ACC112 (cell line): Measurements from ENCODE around the gene KPNA3.
"Not testable (repeated sequence)": the region's sequence is repeated elsewhere in the genome, so short reads cannot be mapped to it uniquely, and the experiment has no call there.

Experiments
- H2AFZ ChIP-seq: fragments of 200-600 bp; sonication (generic); one replicate; pipeline ENCODE4 v1.6.0; 2017; ENCODE audit warnings: antibody characterized with exemption, low read length; ENCODE audit not compliant: unreplicated experiment
- H3K27ac ChIP-seq: fragments of 200-600 bp; sonication (generic); 2 replicates; pipeline ENCODE4 v1.5.1; 2014; ENCODE audit warnings: low read depth, mild to moderate bottlenecking, antibody characterized with exemption, low read length, moderate library complexity
- H3K27me3 ChIP-seq: fragments of 200-600 bp; sonication (generic); 2 replicates; pipeline ENCODE4 v1.6.1; 2014; ENCODE audit warnings: mild to moderate bottlenecking, antibody characterized with exemption, low read length, moderate library complexity, mixed read lengths; ENCODE audit not compliant: insufficient read depth
- H3K36me3 ChIP-seq: fragments of 200-600 bp; sonication (generic); 2 replicates; pipeline ENCODE4 v1.6.1; 2016; ENCODE audit warnings: mild to moderate bottlenecking, antibody characterized with exemption, low read length, moderate library complexity, mixed read lengths; ENCODE audit not compliant: insufficient read depth
- H3K4me1 ChIP-seq: fragments of 200-600 bp; sonication (generic); one replicate; pipeline ENCODE4 v1.6.1; 2016; ENCODE audit warnings: low read length, mixed read lengths; ENCODE audit not compliant: insufficient read depth, unreplicated experiment, control insufficient read depth
- H3K4me3 ChIP-seq: fragments of 200-600 bp; sonication (generic); 2 replicates; pipeline ENCODE4 v1.5.1; 2014; ENCODE audit warnings: mild to moderate bottlenecking, low read depth, low read length
- H3K79me2 ChIP-seq: fragments of 200-600 bp; sonication (generic); one replicate; pipeline ENCODE4 v1.6.0; 2016; ENCODE audit warnings: low read length; ENCODE audit not compliant: control insufficient read depth, unreplicated experiment, insufficient read depth

Gene KPNA3

DNA sequence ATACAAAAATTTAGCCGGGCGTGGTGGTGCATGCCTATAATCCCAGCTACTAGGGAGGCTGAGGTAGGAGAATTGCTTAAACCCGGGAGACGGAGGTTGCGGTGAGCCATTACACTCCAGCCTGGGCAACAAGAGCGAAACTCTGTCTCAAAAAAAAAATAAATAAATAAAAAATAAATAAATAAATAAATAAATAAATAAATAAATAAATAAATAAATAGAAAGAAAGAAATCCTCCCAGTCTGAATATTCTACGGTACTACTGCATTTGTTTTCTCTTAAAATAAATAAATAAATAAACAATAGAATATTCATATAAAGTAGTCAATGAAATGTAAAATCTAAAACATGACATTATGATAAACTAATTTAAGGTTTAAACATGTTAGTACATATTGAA, 88.2 kb downstream of the KPNA3 start:
- H3K27ac ChIP-seq, H3K27me3 ChIP-seq, H3K79me2 ChIP-seq, H3K4me3 ChIP-seq, H3K4me1 ChIP-seq, H2AFZ ChIP-seq: not testable (repeated sequence)
- peaks cover 19% of the 10 kb centered on the region; the same call in 1 of the 2 replicates for H3K36me3 ChIP-seq

DNA sequence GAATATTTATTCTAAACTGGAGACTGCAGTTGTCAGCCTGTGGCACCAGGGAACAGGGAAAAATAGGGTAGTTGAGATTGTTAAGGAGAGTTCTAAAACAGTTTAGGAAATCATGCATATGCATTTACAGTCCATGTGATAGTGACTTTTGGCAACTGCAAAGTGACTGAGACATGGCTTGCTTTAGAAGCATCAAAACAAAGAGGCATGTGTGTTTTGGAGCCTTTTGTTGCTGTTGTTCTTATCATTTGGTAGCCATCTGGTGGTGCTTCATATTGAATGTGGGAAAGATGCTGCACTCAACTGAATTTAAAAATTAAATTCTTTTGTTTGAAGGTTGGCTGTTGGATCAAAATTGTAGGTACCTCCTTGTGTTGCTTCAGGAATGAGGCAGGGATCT, 91.0 kb downstream of the KPNA3 start:
- Histone ChIP-seq H3K4me1 (no peaks in the 10 kb centered on the region), H3K79me2 (no peaks in the 10 kb centered on the region), H3K36me3 (peaks cover 15% of the 10 kb centered on the region; the same call in 1 of the 2 replicates), H3K27ac (no peak overlapping the region), H3K4me3 (no peak overlapping the region), H3K27me3 (no peaks in the 10 kb centered on the region), H2AFZ (no peak overlapping the region)

DNA sequence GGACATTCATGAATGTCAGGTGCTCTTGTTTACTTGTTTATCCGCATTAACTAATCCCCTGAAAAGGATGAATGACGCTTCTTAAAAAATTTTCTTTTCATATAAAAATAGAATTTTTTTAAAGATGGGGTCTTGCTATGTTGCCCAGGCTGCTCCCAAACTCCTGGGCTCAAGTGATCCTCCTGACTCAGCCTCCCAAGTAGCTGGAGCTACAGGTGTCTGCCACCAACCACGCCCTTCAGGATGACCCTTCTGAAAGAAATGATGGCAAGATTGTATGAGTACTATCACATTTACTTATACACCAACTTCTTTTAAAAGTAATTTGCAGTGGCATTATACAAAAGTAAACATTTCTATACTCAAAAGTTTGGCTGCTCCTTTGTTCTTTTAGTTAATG, 95.0 kb downstream of the KPNA3 start:
- peaks cover 11% of the 10 kb centered on the region; the same call in 1 of the 2 replicates for H3K36me3 ChIP-seq
- no peaks in the 10 kb centered on the region for H3K79me2 ChIP-seq
- peaks cover 10% of the 10 kb centered on the region for H3K4me1 ChIP-seq
- H3K4me3 ChIP-seq = no peak overlapping the region
- no peaks in the 10 kb centered on the region for H3K27me3 ChIP-seq
- no peak overlapping the region for H2AFZ ChIP-seq
- no peak overlapping the region for H3K27ac ChIP-seq

DNA sequence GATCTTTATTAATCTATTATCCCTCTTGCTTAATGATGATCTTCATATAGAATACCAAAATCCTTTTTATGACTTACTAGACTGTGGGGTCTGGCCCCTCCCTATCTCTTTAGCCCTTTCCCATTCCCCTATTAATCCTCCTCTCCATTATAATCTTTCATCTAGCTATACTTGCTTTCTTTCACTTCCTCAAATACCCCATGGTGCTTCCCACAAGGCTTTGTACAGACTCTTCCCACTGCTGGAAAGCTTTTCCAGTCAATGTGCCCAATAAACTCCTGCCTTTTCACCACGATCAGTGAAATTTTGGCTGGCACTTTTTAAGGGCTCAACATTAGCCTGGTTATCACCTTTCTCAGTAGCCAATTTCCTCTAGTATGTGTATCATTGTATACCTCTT, 98.0 kb downstream of the KPNA3 start:
- no peak overlapping the region for H3K4me3 ChIP-seq
- peaks cover 14% of the 10 kb centered on the region for H3K79me2 ChIP-seq
- H2AFZ ChIP-seq = no peak overlapping the region
- H3K36me3 ChIP-seq = no peaks in the 10 kb centered on the region
- H3K27ac ChIP-seq = no peak overlapping the region
- H3K4me1 ChIP-seq = peaks cover 14% of the 10 kb centered on the region
- no peaks in the 10 kb centered on the region for H3K27me3 ChIP-seq

DNA sequence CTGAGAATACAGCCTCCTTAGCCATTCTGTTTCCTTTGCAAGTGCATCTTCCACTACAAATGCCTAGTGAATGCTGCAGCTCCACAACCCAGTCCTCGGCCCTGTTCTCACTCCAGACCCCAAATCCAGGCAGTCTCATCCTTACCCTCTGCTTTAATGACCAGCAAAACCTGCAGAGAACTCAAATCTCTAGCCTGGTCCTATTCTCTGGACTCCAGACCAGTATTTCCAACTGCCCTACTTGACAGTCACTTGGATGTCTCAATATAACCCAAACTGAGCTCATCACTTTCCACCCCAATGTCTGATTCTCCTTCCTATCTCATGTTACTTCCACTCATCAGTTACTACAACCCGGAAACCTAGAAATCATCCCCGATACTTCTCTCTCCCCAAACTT, 98.6 kb downstream of the KPNA3 start:
- H3K36me3 ChIP-seq = no peaks in the 10 kb centered on the region
- H3K27ac ChIP-seq = no peak overlapping the region

GRCh38 chr13:49693191-49693733, 99.2 kb downstream of the KPNA3 start:
- Histone ChIP-seq H3K27me3 (no peaks in the 10 kb centered on the region), H3K4me1 (peaks cover 14% of the 10 kb centered on the region), H3K27ac (peak overlapping the region; percentile 60), H2AFZ (no peak overlapping the region), H3K79me2 (peaks cover 24% of the 10 kb centered on the region), H3K4me3 (no peak overlapping the region), H3K36me3 (no peaks in the 10 kb centered on the region)

More for the DNA sequence above, 98.6 kb downstream of the KPNA3 start:
- Histone ChIP-seq H3K79me2 (peaks cover 20% of the 10 kb centered on the region), H2AFZ (no peak overlapping the region), H3K27me3 (no peaks in the 10 kb centered on the region), H3K4me3 (no peak overlapping the region), H3K4me1 (peaks cover 14% of the 10 kb centered on the region)

- peak within 1 kb of the TSS; percentile 78 for H2AFZ ChIP-seq
- H3K4me1 ChIP-seq = peaks cover 14% of the 10 kb centered on the region
- peaks cover 10% of the 10 kb centered on the region for H3K36me3 ChIP-seq
- peaks cover 40% of the 10 kb centered on the region for H3K79me2 ChIP-seq
- H3K27ac ChIP-seq = peak within 1 kb of the TSS; percentile 65
- H3K4me3 ChIP-seq = peak within 1 kb of the TSS; percentile 84
- H3K27me3 ChIP-seq = no peaks in the 10 kb centered on the region
Observed at GRCh38 chr13:49690995-49691784, 101.3 kb downstream of the KPNA3 start, which contains the start of gene EBPL. Gene EBPL, minus strand, starts transcription at chr13:49691486. Its CDS starts 62 bp downstream, at chr13:49691424.

GRCh38 chr13:49690133-49690994, 102.1 kb downstream of the KPNA3 start:
- Histone ChIP-seq H3K79me2 (peaks cover 40% of the 10 kb centered on the region), H3K27me3 (no peaks in the 10 kb centered on the region), H3K4me1 (peaks cover 14% of the 10 kb centered on the region), H3K36me3 (peaks cover 10% of the 10 kb centered on the region), H2AFZ (peak overlapping the region; percentile 78), H3K4me3 (peak overlapping the region; percentile 84), H3K27ac (0 out of 2 replicates have a peak overlapping the region, but pooled peaks have one; percentile 16)

- Histone ChIP-seq H2AFZ (no peak overlapping the region), H3K27ac (no peak overlapping the region), H3K36me3 (peaks cover 14% of the 10 kb centered on the region), H3K79me2 (peaks cover 37% of the 10 kb centered on the region), H3K27me3 (no peaks in the 10 kb centered on the region), H3K4me1 (no peaks in the 10 kb centered on the region), H3K4me3 (no peak overlapping the region)
Observed at GRCh38 chr13:49683489-49683888, 109.0 kb downstream of the KPNA3 start.

- no peak overlapping the region for H3K4me3 ChIP-seq
- H3K79me2 ChIP-seq = peaks cover 32% of the 10 kb centered on the region
Observed at GRCh38 chr13:49681842-49682435, 110.5 kb downstream of the KPNA3 start.

More at GRCh38 chr13:49681842-49682435, 110.5 kb downstream of the KPNA3 start:
- Histone ChIP-seq H3K4me1 (no peaks in the 10 kb centered on the region), H3K27ac (no peak overlapping the region), H3K36me3 (peaks cover 9% of the 10 kb centered on the region), H2AFZ (no peak overlapping the region), H3K27me3 (no peaks in the 10 kb centered on the region)
